Transverse colon (tissue), 4 donors: ENCODE results near the gene LILRA1. TPM values are rescaled to one million over a fixed set of nuclear protein-coding genes. Genes with fewer than 3 reads are reported as not detected.
"Not testable (repeated sequence)": the region's sequence is repeated elsewhere in the genome, so short reads cannot be mapped to it uniquely, and the experiment has no call there.

Source experiments
- DNase-seq: peaks from one replicate; pipeline ENCODE4 v3.0.0-alpha.2; 2019
- H3K27ac ChIP-seq, 4 donors: fragments of 200-600 bp; sonication (generic); 2 replicates each; pipeline ENCODE4 v1.5.1; 2016 to 2018; ENCODE audit warnings: inconsistent platforms in 4 of 4
- H3K27me3 ChIP-seq: fragments of 200-600 bp; sonication (generic); 2 replicates; pipeline ENCODE4 v1.5.1; 2017; ENCODE audit warnings: inconsistent platforms
- H3K36me3 ChIP-seq, 4 donors: fragments of 200-600 bp; sonication (generic); 2 replicates each; pipeline ENCODE4 v1.5.1; 2017 to 2019; ENCODE audit warnings: inconsistent platforms in 4 of 4
- H3K4me1 ChIP-seq, 4 donors: fragments of 200-600 bp; sonication (generic); 2 replicates each; pipeline ENCODE4 v1.5.1; 2017 to 2020; ENCODE audit warnings: inconsistent platforms in 4 of 4
- H3K4me3 ChIP-seq, 4 donors: fragments of 200-600 bp; sonication (generic); 1 replicate in 1 of 4; 2 replicates in 3 of 4; pipeline versions ENCODE4 v1.5.1 to v1.6.1; 2017 to 2019; ENCODE audit warnings: inconsistent platforms in 4 of 4
- H3K9me3 ChIP-seq, 2 donors: fragments of 200-600 bp; sonication (generic); 2 replicates each; pipeline ENCODE4 v1.5.1; 2017 to 2019; ENCODE audit warnings: inconsistent platforms in 2 of 2
- EP300 ChIP-seq: sonication (generic); formaldehyde crosslinking; IDR thresholded peaks from one replicate; pipeline ENCODE4 v1.6.1; 2017; ENCODE audit warnings: antibody characterized with exemption, low read depth
- POLR2A ChIP-seq: fragments of 450-650 bp; IDR thresholded peaks from one replicate; pipeline ENCODE4 v1.6.1; 2016; ENCODE audit warnings: antibody characterized with exemption, mild to moderate bottlenecking, moderate library complexity
- POLR2AphosphoS5 ChIP-seq, 3 donors: sonication (generic); formaldehyde crosslinking; IDR thresholded peaks; one replicate each; pipeline ENCODE4 v1.6.1; 2016; ENCODE audit warnings: antibody characterized with exemption in 3 of 3
- WGBS, 2 donors: methylation state at CpG; one replicate each; pipeline ENCODE4 v1.1.5; 2018; ENCODE audit warnings: low coverage in 1 of 2; 5-methylcytosine and 5-hydroxymethylcytosine counted together
- in situ Hi-C, 4 donors: fragments of 200-750 bp; cut with MboI; loops; one replicate each; pipeline versions ENCODE4 v1.15.0 to v1.15.1; 2017; ENCODE audit warnings: low sequenced_read_pairs in 3 of 4, low pct_ligation_motif_present in 1 of 4, low pct_unique_long_range_greater_than_20kb in 1 of 4
- intact Hi-C: fragments of 100-400 bp; cut with DNase I; formaldehyde crosslinking; loops from one replicate; pipeline ENCODE4 v1.15.1; 2023; ENCODE audit warnings: low total_unique reads
- total RNA-seq, 4 donors: library from RNA; depleted of rRNA; stranded (reverse); fragments of >200 nt; gene quantifications; one replicate each; pipeline ENCODE4 v1.1.0, GENCODE V29; 2016
- TF ChIP-seq, protein P1 (sequence below), 5 experiments: fragments of 200-600 bp in 3 of 5; fragments of 450-650 bp in 2 of 5; sonication (generic) in 3 of 5; IDR thresholded peaks; 1 replicate in 2 of 5; 2 replicates in 3 of 5; pipeline ENCODE4 v1.5.1; 2016 to 2017; ENCODE audit warnings: antibody characterized with exemption in 5 of 5, inconsistent platforms in 3 of 5, mild to moderate bottlenecking in 2 of 5, moderate library complexity in 1 of 5

Gene LILRA1
- total RNA-seq, 4 donors from 2014 or later = 0.16 to 4.5 (median 0.27) TPM; not detected in 1

DNA sequence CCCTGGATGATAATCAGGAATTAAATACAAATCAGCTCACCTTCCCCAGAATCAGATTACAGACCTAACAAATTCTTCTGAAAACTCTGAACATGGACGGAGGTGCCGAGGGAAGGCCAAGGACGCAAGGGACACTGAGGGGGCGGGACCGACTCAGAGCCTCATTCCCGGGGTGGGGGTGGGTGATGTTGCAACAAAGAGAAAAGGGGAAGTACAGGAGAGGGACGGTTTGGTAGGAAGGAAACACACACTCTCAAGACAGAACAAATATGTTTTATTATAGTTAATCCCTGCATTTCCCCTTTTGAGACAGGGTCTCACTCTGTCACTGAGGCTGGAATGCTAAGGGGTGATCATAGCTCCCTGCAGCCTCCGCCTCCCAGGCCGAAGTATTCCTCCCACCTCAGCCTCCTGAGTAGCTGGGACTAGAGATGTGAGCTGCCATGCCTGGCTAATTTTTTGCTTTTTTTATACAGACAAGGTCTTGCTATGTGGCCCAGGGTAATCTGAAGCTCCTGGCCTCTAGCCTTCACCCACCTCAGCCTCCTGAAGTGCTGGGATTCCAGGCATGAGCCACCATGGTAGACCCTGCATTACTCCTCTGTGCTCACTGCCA is 20.6 kb upstream of the LILRA1 start:
- no peaks in the 10 kb centered on the region for H3K9me3 ChIP-seq
- TF ChIP-seq, protein P1, sequence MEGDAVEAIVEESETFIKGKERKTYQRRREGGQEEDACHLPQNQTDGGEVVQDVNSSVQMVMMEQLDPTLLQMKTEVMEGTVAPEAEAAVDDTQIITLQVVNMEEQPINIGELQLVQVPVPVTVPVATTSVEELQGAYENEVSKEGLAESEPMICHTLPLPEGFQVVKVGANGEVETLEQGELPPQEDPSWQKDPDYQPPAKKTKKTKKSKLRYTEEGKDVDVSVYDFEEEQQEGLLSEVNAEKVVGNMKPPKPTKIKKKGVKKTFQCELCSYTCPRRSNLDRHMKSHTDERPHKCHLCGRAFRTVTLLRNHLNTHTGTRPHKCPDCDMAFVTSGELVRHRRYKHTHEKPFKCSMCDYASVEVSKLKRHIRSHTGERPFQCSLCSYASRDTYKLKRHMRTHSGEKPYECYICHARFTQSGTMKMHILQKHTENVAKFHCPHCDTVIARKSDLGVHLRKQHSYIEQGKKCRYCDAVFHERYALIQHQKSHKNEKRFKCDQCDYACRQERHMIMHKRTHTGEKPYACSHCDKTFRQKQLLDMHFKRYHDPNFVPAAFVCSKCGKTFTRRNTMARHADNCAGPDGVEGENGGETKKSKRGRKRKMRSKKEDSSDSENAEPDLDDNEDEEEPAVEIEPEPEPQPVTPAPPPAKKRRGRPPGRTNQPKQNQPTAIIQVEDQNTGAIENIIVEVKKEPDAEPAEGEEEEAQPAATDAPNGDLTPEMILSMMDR (IDR thresholded peaks at IDR 0.05) = no peak
- no peak for TF ChIP-seq EP300
- no peaks in the 10 kb centered on the region for H3K4me1 ChIP-seq
- H3K4me3 ChIP-seq = no peak overlapping the region
- DNase-seq = no peak
- H3K27me3 ChIP-seq = peaks cover 5% of the 10 kb centered on the region
- 38 to 47% methylated on average over 7 to 9 of the region's 9 CpGs for WGBS, 2 donors
- intact Hi-C loops (no loop called here), in situ Hi-C loops (no loop called here)
- H3K27ac ChIP-seq = peak overlapping the region in 3 of 4 donors; percentile 6 to 39 (median 34)
- no peaks in the 10 kb centered on the region for H3K36me3 ChIP-seq

DNA sequence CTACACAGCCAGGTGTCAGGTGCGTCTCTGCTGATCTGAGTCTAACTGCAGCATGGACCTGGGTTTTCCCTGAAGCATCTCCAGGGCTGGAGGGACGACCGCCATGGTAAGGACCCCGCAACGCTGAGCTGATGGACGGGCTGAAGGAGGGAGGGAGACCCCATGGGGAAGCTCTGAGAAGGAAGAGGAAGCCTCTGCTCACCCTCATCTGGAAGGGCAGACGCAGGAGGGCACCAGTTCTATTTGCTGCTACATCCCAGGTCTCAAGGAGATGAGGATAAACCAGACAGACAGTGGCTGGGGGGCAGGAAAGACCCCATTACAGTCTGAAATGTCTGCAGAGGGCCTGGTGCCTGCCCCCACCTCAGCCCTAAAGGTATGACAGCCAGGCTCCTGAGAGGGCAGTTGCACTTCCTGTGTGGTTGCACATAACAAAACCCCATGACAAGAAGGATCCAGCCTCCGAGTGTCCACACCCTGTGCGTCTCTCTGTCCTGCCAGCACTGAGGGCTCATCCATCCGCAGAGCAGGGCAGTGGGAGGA is 20.0 kb upstream of the LILRA1 start, which contains the start of gene LILRA2:
Gene LILRA2 (plus strand): TSS at position 461 of the 543 bp plus-strand sequence. CDS start 89 bp downstream, outside the sequence.
- 51% methylated on average over 10 of the region's 10 CpGs; no CpG with 5 or more reads in 1 of the 2 donors for WGBS, 2 donors
- Histone ChIP-seq H3K27ac (peak within 1 kb of the TSS in 3 of 4 donors; percentile 6 to 39 (median 34)), H3K27me3 (peaks cover 5% of the 10 kb centered on the region), H3K36me3 (no peaks in the 10 kb centered on the region), H3K4me3 (no peak within 1 kb of the TSS), H3K4me1 (no peaks in the 10 kb centered on the region), H3K9me3 (no peaks in the 10 kb centered on the region)
- TF ChIP-seq POLR2A = no peak
- no peak for TF ChIP-seq POLR2AphosphoS5 (IDR thresholded peaks at IDR 0.05)
- TF ChIP-seq EP300 = no peak
- TF ChIP-seq, protein P1 (IDR thresholded peaks at IDR 0.05) = no peak
- in situ Hi-C loops = no loop called here
- DNase-seq = no peak
- intact Hi-C loops = no loop called here

DNA sequence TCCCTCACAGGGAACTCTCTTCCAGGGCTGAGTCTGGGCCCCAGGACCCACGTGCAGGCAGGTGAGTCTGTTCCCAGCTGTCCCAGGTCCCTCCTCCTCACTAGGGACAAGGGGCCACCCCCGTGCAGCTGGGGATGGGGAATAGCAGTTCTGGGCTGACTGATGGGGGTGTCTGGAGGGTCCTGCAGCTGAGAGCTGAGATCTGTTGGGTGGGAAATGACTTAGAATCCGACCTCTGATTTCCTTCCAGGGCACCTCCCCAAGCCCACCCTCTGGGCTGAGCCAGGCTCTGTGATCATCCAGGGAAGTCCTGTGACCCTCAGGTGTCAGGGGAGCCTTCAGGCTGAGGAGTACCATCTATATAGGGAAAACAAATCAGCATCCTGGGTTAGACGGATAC is 19.4 kb upstream of the LILRA1 start:
- H3K27me3 ChIP-seq = peaks cover 5% of the 10 kb centered on the region
- no peak for DNase-seq
- no peaks in the 10 kb centered on the region for H3K4me1 ChIP-seq
- H3K27ac ChIP-seq = no peak overlapping the region
- TF ChIP-seq EP300 (no peak), POLR2A (no peak), POLR2AphosphoS5 (IDR thresholded peaks at IDR 0.05) (no peak)
- TF ChIP-seq, protein P1 (IDR thresholded peaks at IDR 0.05) = no peak
- WGBS, 2 donors = 48% methylated on average over 3 of the region's 4 CpGs; no CpG with 5 or more reads in 1 of the 2 donors
- intact Hi-C loops = no loop called here
- H3K4me3 ChIP-seq = no peak overlapping the region
- in situ Hi-C loops = no loop called here
- no peaks in the 10 kb centered on the region for H3K9me3 ChIP-seq
- H3K36me3 ChIP-seq = no peaks in the 10 kb centered on the region

DNA sequence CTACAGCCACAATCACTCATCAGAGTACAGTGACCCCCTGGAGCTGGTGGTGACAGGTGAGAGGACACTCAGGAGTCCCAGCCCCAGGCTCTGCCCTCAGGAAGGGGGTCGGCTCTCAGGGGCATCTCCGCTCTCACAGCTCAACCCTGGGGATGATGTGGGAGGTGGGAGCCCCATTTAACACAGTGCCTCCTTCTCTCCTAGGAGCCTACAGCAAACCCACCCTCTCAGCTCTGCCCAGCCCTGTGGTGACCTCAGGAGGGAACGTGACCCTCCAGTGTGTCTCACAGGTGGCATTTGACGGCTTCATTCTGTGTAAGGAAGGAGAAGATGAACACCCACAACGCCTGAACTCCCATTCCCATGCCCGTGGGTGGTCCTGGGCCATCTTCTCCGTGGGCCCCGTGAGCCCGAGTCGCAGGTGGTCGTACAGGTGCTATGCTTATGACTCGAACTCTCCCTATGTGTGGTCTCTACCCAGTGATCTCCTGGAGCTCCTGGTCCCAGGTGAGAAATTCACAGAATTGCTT is 18.8 kb upstream of the LILRA1 start:
- H3K9me3 ChIP-seq = no peaks in the 10 kb centered on the region
- H3K27me3 ChIP-seq = peaks cover 5% of the 10 kb centered on the region
- WGBS, 2 donors = 74% methylated on average over 12 of the region's 12 CpGs; no CpG with 5 or more reads in 1 of the 2 donors
- in situ Hi-C loops (no loop called here), intact Hi-C loops (no loop called here)
- H3K4me1 ChIP-seq = no peaks in the 10 kb centered on the region
- H3K36me3 ChIP-seq = no peaks in the 10 kb centered on the region
- H3K27ac ChIP-seq = no peak overlapping the region
- no peak overlapping the region for H3K4me3 ChIP-seq
- DNase-seq = no peak
- TF ChIP-seq, protein P1 (IDR thresholded peaks at IDR 0.05) = no peak
- TF ChIP-seq EP300 = no peak
- no peak for TF ChIP-seq POLR2AphosphoS5 (IDR thresholded peaks at IDR 0.05)
- TF ChIP-seq POLR2A = no peak

DNA sequence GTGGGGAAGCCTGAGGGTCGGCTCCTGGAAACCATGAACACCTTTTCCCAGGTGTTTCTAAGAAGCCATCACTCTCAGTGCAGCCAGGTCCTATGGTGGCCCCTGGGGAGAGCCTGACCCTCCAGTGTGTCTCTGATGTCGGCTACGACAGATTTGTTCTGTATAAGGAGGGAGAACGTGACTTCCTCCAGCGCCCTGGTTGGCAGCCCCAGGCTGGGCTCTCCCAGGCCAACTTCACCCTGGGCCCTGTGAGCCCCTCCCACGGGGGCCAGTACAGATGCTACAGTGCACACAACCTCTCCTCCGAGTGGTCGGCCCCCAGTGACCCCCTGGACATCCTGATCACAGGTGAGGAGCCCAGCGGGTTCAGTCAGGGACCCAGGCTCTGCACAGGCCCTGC is 18.2 kb upstream of the LILRA1 start:
- H3K9me3 ChIP-seq, H3K4me1 ChIP-seq, intact Hi-C loops, H3K4me3 ChIP-seq, H3K36me3 ChIP-seq, in situ Hi-C loops, H3K27ac ChIP-seq, DNase-seq, H3K27me3 ChIP-seq: not testable (repeated sequence)
- WGBS, 2 donors = 61 to 80% methylated on average over 3 to 9 of the region's 9 CpGs
